ENCODE results near the gene SARM1. TPM values are rescaled to one million over a fixed set of nuclear protein-coding genes. Genes with fewer than 3 reads are reported as not detected.

SARM1 gene
- total RNA-seq, 1 experiment from 2014 or later, result 32.8 TPM

DNA sequence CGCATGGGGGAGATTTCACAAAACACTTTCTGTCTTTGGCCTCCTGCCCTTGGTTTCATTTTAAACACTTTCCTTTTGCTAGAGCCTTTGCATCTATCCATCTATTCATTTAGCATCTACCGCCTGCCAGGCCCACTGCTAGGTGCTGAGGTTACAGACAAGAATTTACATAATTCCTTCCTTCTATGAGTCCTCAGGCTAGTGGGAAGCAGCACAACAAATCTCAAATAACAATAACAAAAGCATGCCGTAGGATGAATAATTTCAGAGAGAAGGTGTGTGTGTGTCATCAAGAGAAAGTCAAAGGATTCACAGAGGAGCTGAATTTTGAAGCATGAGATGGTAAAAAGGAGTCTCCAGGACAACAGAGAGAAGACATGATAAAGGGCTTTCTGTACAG is 40.6 kb downstream of the SARM1 start:
- Mint-ChIP-seq H3K4me3 (ENCODE audit: unreplicated experiment) (no peak overlapping the region), H3K36me3 (ENCODE audit: insufficient read depth, unreplicated experiment) (no peaks in the 10 kb centered on the region), H3K27ac (ENCODE audit: unreplicated experiment) (no peak overlapping the region), H3K27me3 (ENCODE audit: insufficient read depth, unreplicated experiment) (no peaks in the 10 kb centered on the region), H3K4me1 (ENCODE audit: low read depth, unreplicated experiment) (peaks cover 32% of the 10 kb centered on the region), H3K9me3 (ENCODE audit: unreplicated experiment) (no peaks in the 10 kb centered on the region)
- DNase-seq, result no peak
- Histone ChIP-seq H3K4me1 (peaks cover 44% of the 10 kb centered on the region), H3K9me3 (no peaks in the 10 kb centered on the region), H3K4me3 (ENCODE audit: low read depth, low read length) (no peak overlapping the region), H3K36me3 (ENCODE audit: control insufficient read depth, insufficient read depth, low read length) (no peaks in the 10 kb centered on the region), H3K27me3 (replicated peaks; ENCODE audit: control insufficient read depth, insufficient read depth, low read length) (no peaks in the 10 kb centered on the region)
- intact Hi-C loops (cut with micrococcal nuclease; ENCODE audit: unreplicated experiment), result no loop called here
- POLR2A ChIA-PET, result no interaction called here
- CTCF ChIA-PET, result no interaction called here
- TF ChIP-seq, protein P1, sequence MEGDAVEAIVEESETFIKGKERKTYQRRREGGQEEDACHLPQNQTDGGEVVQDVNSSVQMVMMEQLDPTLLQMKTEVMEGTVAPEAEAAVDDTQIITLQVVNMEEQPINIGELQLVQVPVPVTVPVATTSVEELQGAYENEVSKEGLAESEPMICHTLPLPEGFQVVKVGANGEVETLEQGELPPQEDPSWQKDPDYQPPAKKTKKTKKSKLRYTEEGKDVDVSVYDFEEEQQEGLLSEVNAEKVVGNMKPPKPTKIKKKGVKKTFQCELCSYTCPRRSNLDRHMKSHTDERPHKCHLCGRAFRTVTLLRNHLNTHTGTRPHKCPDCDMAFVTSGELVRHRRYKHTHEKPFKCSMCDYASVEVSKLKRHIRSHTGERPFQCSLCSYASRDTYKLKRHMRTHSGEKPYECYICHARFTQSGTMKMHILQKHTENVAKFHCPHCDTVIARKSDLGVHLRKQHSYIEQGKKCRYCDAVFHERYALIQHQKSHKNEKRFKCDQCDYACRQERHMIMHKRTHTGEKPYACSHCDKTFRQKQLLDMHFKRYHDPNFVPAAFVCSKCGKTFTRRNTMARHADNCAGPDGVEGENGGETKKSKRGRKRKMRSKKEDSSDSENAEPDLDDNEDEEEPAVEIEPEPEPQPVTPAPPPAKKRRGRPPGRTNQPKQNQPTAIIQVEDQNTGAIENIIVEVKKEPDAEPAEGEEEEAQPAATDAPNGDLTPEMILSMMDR (IDR thresholded peaks at IDR 0.05; ENCODE audit: insufficient read depth in 1 of 2, low read depth in 1 of 2, low read length in 1 of 2, severe bottlenecking in 1 of 2, unreplicated experiment in 1 of 2), result no peak
- no TSS peak for BruUV-seq (replicated peaks)

DNA sequence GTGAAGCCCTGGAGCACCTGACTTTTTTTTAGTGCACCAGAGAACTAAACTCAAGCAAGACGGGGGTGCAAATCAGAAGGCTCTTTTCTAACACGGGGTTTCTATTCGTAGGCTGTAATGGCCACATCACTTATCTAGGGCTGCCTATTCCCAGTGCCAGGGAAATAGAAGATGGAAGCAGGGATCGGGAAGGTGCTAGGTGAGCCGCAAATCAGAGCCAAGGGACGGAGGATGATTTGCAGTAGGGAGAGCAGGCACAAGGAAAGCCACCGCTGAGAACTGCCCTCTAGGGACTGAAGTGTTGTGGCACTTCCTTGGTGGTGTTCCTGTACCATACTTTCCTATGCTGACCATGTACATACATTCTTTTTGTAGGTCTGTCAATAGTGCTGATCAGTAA is 42.3 kb downstream of the SARM1 start:
- ChIA-PET CTCF (interaction anchor here (1.7 kb wide), 1 partner anchor 44 kb away, joined by 5 read pairs; the partner anchor contains the start of gene VTN), POLR2A (no interaction called here)
- intact Hi-C loops (cut with micrococcal nuclease; ENCODE audit: unreplicated experiment), result no loop called here
- no peak overlapping the region for H3K27ac Mint-ChIP-seq (ENCODE audit: unreplicated experiment)
- BruUV-seq (replicated peaks), result no TSS peak
- no peak overlapping the region for H3K4me3 Mint-ChIP-seq (ENCODE audit: unreplicated experiment)
- H3K36me3 Mint-ChIP-seq (ENCODE audit: insufficient read depth, unreplicated experiment), result no peaks in the 10 kb centered on the region
- peaks cover 17% of the 10 kb centered on the region for H3K4me1 Mint-ChIP-seq (ENCODE audit: low read depth, unreplicated experiment)
- peaks cover 27% of the 10 kb centered on the region for H3K4me1 ChIP-seq
- no peaks in the 10 kb centered on the region for H3K9me3 ChIP-seq
- DNase-seq, result peak in 1 of 2 experiments; percentile 39
- no peaks in the 10 kb centered on the region for H3K27me3 Mint-ChIP-seq (ENCODE audit: insufficient read depth, unreplicated experiment)
- TF ChIP-seq, protein P1 (IDR thresholded peaks at IDR 0.05; ENCODE audit: insufficient read depth in 1 of 2, low read depth in 1 of 2, low read length in 1 of 2, severe bottlenecking in 1 of 2, unreplicated experiment in 1 of 2), result peak in 1 of 2 experiments; percentile 27
- no peaks in the 10 kb centered on the region for H3K27me3 ChIP-seq (replicated peaks; ENCODE audit: control insufficient read depth, insufficient read depth, low read length)
- H3K4me3 ChIP-seq (ENCODE audit: low read depth, low read length), result no peak overlapping the region
- no peaks in the 10 kb centered on the region for H3K9me3 Mint-ChIP-seq (ENCODE audit: unreplicated experiment)
- no peaks in the 10 kb centered on the region for H3K36me3 ChIP-seq (ENCODE audit: control insufficient read depth, insufficient read depth, low read length)

DNA sequence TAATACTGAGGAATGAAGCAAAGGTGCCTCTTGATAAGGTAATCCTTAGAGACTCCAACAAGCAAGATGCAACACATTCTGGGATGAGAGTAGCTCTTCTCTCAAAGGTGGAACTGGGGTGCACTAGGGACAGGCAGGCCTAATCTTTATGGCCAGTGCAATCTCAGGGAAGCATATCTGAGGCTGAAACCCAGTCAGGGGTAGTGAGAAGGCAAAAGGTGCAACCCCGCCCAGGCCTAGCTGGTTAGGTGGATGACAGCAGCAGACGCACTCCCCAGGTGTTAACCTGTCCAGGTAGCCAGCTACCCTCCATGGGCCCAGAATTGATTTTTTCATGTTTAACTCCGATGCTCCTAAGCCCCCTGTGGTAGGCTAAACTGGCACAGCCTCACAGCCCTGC is 44.4 kb downstream of the SARM1 start:
- H3K27me3 Mint-ChIP-seq (ENCODE audit: insufficient read depth, unreplicated experiment), result no peaks in the 10 kb centered on the region
- H3K4me1 Mint-ChIP-seq (ENCODE audit: low read depth, unreplicated experiment), result peaks cover 17% of the 10 kb centered on the region
- H3K4me3 ChIP-seq (ENCODE audit: low read depth, low read length), result no peak overlapping the region
- no peak overlapping the region for H3K4me3 Mint-ChIP-seq (ENCODE audit: unreplicated experiment)
- no peak overlapping the region for H3K27ac Mint-ChIP-seq (ENCODE audit: unreplicated experiment)
- BruUV-seq (replicated peaks), result no TSS peak
- H3K9me3 ChIP-seq, result no peaks in the 10 kb centered on the region
- intact Hi-C loops (cut with micrococcal nuclease; ENCODE audit: unreplicated experiment), result loop anchor here (1.0 to 2.0 kb wide), 2 partner anchors 9 to 21 kb away; no protein-coding TSS in a partner anchor
- CTCF ChIA-PET, result interaction anchor here (0.5 to 2.4 kb wide), 12 partner anchors 8 to 374 kb away, joined by 3 to 40 read pairs (median 6); partner anchors contain the start of genes IFT20, POLDIP2, SARM1 and TNFAIP1
- POLR2A ChIA-PET, result interaction anchor here (1.5 kb wide), 1 partner anchor 59 kb away, joined by 5 read pairs; the partner anchor contains the start of gene POLDIP2
- TF ChIP-seq, protein P1 (IDR thresholded peaks at IDR 0.05; ENCODE audit: insufficient read depth in 1 of 2, low read depth in 1 of 2, low read length in 1 of 2, severe bottlenecking in 1 of 2, unreplicated experiment in 1 of 2), result no peak
- no peaks in the 10 kb centered on the region for H3K36me3 Mint-ChIP-seq (ENCODE audit: insufficient read depth, unreplicated experiment)
- no peaks in the 10 kb centered on the region for H3K9me3 Mint-ChIP-seq (ENCODE audit: unreplicated experiment)
- peak in 1 of 2 experiments; percentile 66 for DNase-seq
- no peaks in the 10 kb centered on the region for H3K36me3 ChIP-seq (ENCODE audit: control insufficient read depth, insufficient read depth, low read length)
- H3K4me1 ChIP-seq, result peaks cover 17% of the 10 kb centered on the region
- H3K27me3 ChIP-seq (replicated peaks; ENCODE audit: control insufficient read depth, insufficient read depth, low read length), result no peaks in the 10 kb centered on the region
